ENCODE data around the gene POP5.
"Not testable (repeated sequence)": the region's sequence is repeated elsewhere in the genome, so short reads cannot be mapped to it uniquely, and the experiment has no call there.

POP5 gene

DNA sequence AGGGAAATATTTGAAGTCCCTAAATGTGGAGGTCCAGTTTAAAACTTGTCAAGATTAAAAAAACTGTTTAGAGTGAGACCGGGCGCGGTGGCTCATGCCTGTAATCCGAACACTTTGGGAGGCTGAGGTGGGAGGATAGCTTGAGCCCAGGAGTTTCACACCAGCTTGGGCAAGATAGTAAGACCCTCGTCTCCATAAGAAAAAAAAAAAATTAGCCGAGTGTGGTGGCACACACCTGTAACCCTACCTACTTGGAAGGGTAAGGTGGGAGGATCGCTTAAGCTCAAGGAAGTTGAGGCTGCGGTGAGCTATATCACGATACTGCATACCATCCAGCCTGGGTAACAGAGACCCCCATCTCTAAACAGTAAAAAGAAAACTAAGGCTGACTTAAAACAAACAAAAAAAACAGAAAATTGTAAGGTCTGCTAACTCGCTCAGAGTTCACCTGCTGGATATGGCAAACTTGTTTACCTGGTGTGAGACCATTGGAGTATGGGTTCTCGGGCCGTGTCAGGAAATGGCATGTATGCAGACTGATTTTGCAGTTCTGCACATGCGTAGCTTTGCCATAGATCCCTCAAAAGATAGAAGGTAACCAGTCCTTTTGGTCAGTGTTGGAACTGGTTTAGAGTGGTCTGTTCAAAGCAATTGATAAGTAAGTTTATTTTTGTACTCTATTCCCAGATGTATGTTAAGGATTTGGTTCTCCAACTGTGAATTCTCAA, 45.0 kb downstream of the POP5 start:
- DNase-seq (ENCODE audit: low spot score) = peak; percentile 42

DNA sequence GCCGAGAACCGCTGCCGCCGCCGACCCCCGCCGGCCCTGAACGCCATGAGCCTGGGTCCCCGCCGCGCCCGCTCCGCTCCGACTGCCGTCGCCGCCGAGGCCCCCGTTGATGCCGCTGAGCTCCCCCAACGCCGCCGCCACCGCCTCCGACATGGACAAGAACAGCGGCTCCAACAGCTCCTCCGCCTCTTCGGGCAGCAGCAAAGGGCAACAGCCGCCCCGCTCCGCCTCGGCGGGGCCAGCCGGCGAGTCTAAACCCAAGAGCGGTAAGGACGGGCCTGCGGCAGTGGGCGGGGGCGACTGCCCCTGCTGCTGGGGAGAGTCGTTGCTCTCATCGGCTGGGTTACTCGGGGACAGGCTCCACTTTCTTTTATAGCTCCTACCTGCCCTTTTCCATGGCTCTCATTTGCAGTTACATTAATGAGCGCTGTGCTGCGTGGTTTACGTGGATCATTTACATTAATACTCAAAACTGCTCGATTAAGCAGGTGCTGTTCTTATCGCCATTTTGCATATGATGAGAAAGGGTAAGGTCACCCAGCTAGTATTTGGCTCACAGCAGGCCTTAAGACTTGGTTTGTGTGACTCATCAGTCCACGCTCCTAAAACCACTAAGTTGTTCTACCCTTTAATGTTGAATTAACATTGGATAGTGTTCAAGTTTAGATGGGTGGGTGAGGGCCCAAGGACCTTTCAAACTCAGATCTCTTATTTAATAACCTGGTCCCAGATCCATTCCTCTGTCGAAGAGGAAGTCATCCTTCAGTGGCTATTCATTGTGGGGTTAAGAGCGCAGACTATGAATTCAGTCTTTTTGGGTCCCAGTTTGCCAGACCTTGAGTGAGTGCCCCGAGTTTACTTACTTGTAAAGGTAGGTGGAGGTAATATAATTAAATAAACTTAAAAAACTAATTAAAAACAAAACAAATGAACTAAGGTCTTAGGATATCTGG, 46.2 kb downstream of the POP5 start:
- peak; percentile 88 for DNase-seq (ENCODE audit: low spot score)

DNA sequence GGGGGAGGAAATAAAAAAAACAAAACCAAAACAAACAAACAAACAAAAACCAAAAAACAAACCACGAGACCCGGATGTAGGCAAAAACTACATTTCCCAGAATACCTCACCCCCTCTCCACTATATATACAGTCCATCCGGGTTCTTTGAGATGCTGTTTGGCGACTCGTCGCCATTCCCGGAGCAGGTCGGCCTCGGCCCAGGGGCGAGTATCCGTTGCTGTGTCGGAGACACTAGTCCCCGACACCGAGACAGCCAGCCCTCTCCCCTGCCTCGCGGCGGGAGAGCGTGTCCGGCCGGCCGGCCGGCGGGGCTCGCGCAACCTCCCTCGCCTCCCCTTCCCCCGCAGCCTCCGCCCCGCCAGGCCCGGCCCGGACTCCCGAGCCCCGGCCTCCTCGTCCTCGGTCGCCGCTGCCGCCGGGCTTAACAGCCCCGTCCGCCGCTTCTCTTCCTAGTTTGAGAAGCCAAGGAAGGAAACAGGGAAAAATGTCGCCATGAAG, 46.9 kb downstream of the POP5 start, which contains the start of gene RNF10:
TSS of gene RNF10 (plus strand) at position 154 of the 500 bp plus-strand sequence. CDS start 456 bp downstream, outside the sequence.
- DNase-seq (ENCODE audit: low spot score) = peak; percentile 93

DNA sequence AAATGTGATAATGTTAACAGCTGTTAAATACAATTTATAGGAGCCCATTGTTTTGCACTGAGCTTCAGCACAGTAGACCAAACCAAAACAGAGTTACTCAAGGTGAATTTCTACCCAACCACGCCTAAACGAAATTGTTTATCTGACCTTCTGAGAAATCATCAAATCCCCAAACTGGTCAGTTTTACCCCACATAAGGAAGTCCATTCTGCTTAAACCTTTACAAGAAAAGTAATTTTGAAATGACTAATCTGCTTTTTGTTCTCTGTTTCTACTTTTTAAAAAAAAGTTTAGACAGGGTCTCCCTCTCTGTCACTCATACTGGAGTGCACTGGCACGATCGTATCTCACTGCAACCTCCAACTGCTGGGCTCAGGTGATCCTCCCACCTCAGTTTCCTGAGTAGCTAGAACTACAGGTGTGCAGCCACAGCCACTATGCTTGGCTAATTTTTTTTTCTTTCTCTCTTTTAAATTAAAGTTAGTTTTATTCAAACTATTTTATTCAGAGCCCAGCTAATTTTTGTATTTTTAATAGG, 48.4 kb downstream of the POP5 start:
- no peak for DNase-seq (ENCODE audit: low spot score)

DNA sequence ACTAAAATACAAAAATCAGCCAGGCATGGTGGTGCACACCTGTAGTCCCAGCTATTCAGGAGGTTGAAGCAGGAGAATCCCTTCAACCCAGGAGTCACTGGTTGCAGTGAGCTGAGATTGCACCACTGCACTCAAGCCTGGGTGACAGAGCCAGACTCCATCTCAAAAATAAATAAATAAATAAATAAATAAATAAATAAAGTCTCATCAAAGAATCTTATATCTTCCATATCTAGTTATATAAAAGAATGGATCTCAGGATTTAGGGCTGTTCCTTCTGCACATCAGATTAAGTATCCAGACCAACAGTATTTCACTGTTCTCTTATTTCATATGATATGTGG, 50.8 kb downstream of the POP5 start:
- not testable (repeated sequence) for DNase-seq (ENCODE audit: low spot score)

DNA sequence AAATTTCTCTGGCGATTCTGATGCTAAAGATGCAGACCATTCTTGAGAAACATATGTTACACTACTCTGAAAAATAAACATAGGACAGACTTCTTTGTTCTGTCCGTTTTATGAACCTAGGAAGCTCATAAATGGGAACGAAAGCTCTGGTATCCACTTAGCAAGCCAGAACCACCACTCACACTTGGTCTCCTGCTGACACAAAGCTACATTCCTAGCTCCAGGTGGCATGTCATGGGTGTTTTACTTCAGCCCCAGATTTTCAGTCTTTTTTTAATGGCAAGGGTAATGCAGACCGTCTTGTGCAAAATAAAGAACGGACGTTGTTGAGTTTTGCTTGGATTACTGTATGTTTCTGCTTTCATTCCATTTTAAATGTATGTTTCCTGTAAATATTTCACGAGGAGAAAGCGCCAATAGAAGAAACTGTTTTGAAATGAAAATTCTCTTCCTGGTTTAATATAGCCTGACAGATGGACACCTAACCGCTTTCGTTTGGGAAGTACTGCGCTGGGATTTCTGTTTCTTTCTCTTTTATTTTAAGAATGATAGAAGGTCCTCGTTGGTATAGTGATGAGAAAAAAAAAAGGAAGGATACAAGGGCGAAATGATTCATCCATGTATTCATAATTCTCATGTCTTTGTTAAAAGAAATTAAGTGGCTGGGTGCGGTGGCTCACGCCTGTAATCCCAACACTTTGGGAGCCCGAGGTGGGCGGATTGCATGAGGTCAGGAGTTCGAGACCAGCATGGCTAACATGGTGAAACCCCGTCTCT, 51.4 kb downstream of the POP5 start:
- DNase-seq (ENCODE audit: low spot score) = no peak

DNA sequence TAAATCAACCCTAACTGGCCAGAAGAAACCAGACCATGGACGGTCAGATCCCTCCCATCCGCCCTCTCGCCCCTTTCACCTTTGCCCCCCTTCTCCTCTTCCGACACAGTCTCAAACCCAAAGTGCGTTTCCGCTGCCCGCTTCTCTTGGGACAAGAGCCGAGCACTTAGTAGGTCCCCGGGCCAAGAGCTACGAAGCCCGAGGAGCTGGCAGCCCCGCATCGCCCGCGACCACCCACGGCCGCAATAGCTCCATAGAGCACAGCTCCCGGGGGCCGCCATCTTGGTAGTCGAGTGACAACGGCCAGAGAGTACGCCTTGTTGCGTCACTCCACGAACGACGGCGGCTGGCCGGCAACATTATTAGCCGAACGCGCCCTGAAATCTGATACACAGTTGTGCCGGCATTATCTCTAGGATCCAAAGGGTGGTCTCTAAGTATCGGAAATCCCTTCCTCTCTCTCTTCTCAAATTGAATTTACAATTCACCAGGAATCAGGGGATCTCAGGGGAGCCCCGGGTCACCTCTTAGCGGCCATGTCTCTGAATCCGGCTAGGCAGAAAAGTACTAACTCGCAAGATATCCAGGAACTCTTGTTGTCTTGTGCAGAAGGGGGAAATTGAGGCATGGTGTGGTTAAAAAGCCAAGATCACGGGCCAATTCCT, 52.2 kb downstream of the POP5 start, which contains the start of gene COQ5:
TSS of gene COQ5 (minus strand) at position 298 of the 665 bp plus-strand sequence. CDS start at position 281, 17 bp downstream.
- DNase-seq (ENCODE audit: low spot score) = peak; percentile 83

Data from hematopoietic multipotent progenitor cell treated with erythropoietin and hydrocortisone succinate and interleukin-3 and kit ligand, for 15 days (in vitro differentiated cells).